Chondrocyte (in vitro differentiated cells): ENCODE measurements around the gene ALK. TPM values are rescaled to one million over a fixed set of nuclear protein-coding genes. Genes with fewer than 3 reads are reported as not detected.

Experiments used
- DNase-seq: peaks from one replicate; pipeline ENCODE4 v3.0.0; 2021; ENCODE audit warnings: mixed read lengths, low spot score
- H3K27ac Mint-ChIP-seq: one replicate; pipeline ENCODE4 v1.8.0; 2021; ENCODE audit warnings: mild to moderate bottlenecking, moderate library complexity, mixed read lengths; ENCODE audit not compliant: unreplicated experiment
- H3K27me3 Mint-ChIP-seq: 2 replicates; pipeline ENCODE4 v1.8.0; 2021; ENCODE audit warnings: low read depth, mixed read lengths
- H3K36me3 Mint-ChIP-seq: 2 replicates; pipeline ENCODE4 v1.8.0; 2021; ENCODE audit warnings: low read depth, mixed read lengths
- H3K4me1 Mint-ChIP-seq: 2 replicates; pipeline ENCODE4 v1.8.0; 2021; ENCODE audit warnings: low read depth, mild to moderate bottlenecking, mixed read lengths
- H3K4me3 Mint-ChIP-seq: one replicate; pipeline ENCODE4 v1.8.0; 2021; ENCODE audit warnings: mild to moderate bottlenecking, moderate library complexity, mixed read lengths; ENCODE audit not compliant: unreplicated experiment
- H3K9me3 Mint-ChIP-seq: 2 replicates; pipeline ENCODE4 v1.8.0; 2021; ENCODE audit warnings: low read depth, mixed read lengths
- CTCF ChIP-seq: fragments of 200-600 bp; sonication (generic); IDR thresholded peaks from 2 replicates; pipeline ENCODE4 v1.5.0; 2021; ENCODE audit warnings: antibody characterized with exemption, mild to moderate bottlenecking, moderate library complexity
- total RNA-seq: library from RNA; stranded (reverse); gene quantifications from 3 replicates; pipeline ENCODE4 v1.2.1, GENCODE V29; 2021

Gene ALK
- total RNA-seq, 1 donor from 2014 or later, result 0.07 TPM

DNA sequence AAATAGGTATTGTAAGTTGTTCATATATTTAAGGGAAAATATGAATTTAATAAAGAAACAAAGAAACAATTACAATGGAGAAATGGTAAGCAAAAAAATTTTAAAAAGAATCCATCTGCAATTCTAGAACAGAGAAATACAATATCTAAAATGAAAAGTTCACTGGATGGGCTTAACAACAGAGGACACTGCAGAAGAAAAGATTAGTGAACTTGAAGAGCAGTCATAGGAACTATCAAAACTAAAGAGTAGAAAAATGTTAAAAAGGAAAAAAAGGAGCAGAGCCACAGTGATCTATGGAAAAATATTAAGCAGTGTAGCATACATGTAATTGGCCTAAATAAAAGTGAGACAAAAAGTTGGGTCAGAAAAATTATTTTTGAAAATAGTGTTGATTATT, 83.5 kb downstream of the ALK start:
- DNase-seq, result no peak
- Mint-ChIP-seq H3K4me3 (no peak overlapping the region), H3K27me3 (peaks cover 14% of the 10 kb centered on the region), H3K4me1 (peaks cover 9% of the 10 kb centered on the region), H3K9me3 (peaks cover 14% of the 10 kb centered on the region), H3K36me3 (peaks cover 4% of the 10 kb centered on the region), H3K27ac (no peak overlapping the region)
- no peak for TF ChIP-seq CTCF

DNA sequence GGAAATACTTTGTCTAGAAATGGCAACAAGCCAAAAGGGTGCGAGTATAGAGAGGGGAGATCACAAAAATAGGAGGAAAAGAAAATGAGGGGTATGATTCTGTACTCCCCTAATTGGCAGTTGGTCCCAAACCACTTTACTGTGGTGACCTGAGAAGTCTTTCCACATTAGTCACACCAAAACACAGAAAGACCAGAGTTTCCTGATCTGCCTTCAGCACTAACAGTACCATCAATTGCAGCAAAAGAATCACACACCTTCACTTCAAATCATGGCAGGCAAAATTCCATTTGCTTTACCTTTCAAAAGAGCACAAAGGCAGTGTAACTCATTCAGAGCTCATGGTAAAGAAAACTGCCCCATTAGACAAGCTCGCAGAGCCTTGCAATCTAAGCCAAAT, 86.8 kb downstream of the ALK start:
- Mint-ChIP-seq H3K27me3 (peaks cover 12% of the 10 kb centered on the region), H3K4me1 (peaks cover 9% of the 10 kb centered on the region), H3K9me3 (peaks cover 17% of the 10 kb centered on the region), H3K36me3 (peaks cover 4% of the 10 kb centered on the region), H3K4me3 (no peak overlapping the region), H3K27ac (no peak overlapping the region)
- DNase-seq, result no peak
- no peak for TF ChIP-seq CTCF

DNA sequence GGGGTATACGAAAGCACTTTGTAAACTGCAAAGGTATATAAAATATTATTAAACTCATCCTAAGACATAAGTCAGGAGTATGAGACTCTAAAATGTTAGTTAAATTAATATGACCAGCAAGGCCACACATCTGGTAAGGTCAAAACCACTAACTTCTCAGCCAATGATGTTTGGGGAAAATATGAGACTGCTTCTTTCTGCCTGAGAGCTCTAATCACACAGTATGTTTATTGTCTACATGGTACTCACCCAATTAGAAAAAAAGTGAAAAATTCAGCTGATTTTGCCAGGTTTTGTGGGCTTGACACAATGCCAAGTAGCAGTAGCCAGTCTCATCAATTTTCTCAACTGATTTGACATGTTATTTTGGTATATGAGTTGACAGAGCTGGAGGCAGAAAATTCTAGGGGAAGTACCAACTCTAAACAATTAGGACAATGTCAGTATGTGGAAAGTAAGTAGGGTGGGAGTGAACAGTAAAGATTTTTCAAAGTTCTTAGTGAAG, 87.3 kb downstream of the ALK start:
- Mint-ChIP-seq H3K27me3 (peaks cover 12% of the 10 kb centered on the region), H3K36me3 (peaks cover 4% of the 10 kb centered on the region), H3K9me3 (peaks cover 17% of the 10 kb centered on the region), H3K4me3 (no peak overlapping the region), H3K27ac (no peak overlapping the region), H3K4me1 (peaks cover 9% of the 10 kb centered on the region)
- TF ChIP-seq CTCF, result no peak
- DNase-seq, result no peak

GRCh38 chr2:29831560-29831959, 89.8 kb downstream of the ALK start:
- H3K27ac Mint-ChIP-seq, result no peak overlapping the region
- TF ChIP-seq CTCF, result no peak
- no peak overlapping the region for H3K4me3 Mint-ChIP-seq
- no peaks in the 10 kb centered on the region for H3K36me3 Mint-ChIP-seq
- DNase-seq, result no peak
- peaks cover 14% of the 10 kb centered on the region for H3K27me3 Mint-ChIP-seq
- H3K9me3 Mint-ChIP-seq, result peaks cover 14% of the 10 kb centered on the region
- H3K4me1 Mint-ChIP-seq, result peaks cover 9% of the 10 kb centered on the region

GRCh38 chr2:29829841-29830240, 91.5 kb downstream of the ALK start:
- H3K27me3 Mint-ChIP-seq, result peaks cover 20% of the 10 kb centered on the region
- H3K36me3 Mint-ChIP-seq, result no peaks in the 10 kb centered on the region
- no peak overlapping the region for H3K27ac Mint-ChIP-seq

More at GRCh38 chr2:29829841-29830240, 91.5 kb downstream of the ALK start:
- Mint-ChIP-seq H3K9me3 (peaks cover 14% of the 10 kb centered on the region), H3K4me3 (no peak overlapping the region), H3K4me1 (peaks cover 8% of the 10 kb centered on the region)
- TF ChIP-seq CTCF, result no peak
- DNase-seq, result no peak
